A549 (cell line): ENCODE measurements around the gene NAV2.

Source experiments
- CTCF ChIP-seq: fragments of >200 bp; sonication (Bioruptor Twin); formaldehyde crosslinking; IDR thresholded peaks from 3 replicates; pipeline ENCODE4 v1.5.1; 2016
- ESRRA ChIP-seq: fragments of 150-350 bp; IDR thresholded peaks from 2 replicates; pipeline ENCODE4 v1.6.1; 2014; ENCODE audit warnings: mild to moderate bottlenecking, low read length, borderline replicate concordance
- KDM1A ChIP-seq: fragments of 200-600 bp; sonication (generic); IDR thresholded peaks from 2 replicates; pipeline ENCODE4 v1.6.1; 2016; ENCODE audit warnings: low read depth, mild to moderate bottlenecking
- POLR2A ChIP-seq: IDR thresholded peaks from 2 replicates; pipeline ENCODE4 v1.6.1; 2012; ENCODE audit warnings: mild to moderate bottlenecking, low read length
- RFX5 ChIP-seq: fragments of 450-650 bp; IDR thresholded peaks from 2 replicates; pipeline ENCODE4 v1.7.1; 2014; ENCODE audit warnings: antibody characterized with exemption, mild to moderate bottlenecking, moderate library complexity
- TF ChIP-seq, protein P1 (sequence below): fragments of 150-350 bp; IDR thresholded peaks from 2 replicates; pipeline ENCODE4 v1.6.1; 2014; ENCODE audit warnings: low read depth, mild to moderate bottlenecking, low read length

DNA sequence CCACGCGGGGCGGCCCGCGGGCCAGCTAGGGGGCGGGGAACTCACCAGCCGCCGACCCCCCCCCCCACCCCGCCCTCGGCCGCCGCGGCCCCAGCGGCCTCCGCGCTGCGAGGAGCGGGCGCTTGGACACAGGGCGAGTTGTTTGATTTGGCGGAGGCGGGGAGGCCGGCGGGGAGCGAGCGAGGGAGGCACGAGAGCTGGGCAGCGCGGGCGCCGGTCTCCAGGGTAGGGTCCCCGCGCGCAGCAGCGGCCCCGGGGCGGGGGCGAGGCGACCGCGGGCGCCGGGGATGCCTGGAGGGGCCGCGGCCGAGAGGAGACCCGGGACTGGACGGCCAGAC is 64.4 kb downstream of the NAV2 start:
- TF ChIP-seq CTCF (no peak), POLR2A (no peak), KDM1A (no peak), RFX5 (no peak), ESRRA (no peak)
- TF ChIP-seq, protein P1, sequence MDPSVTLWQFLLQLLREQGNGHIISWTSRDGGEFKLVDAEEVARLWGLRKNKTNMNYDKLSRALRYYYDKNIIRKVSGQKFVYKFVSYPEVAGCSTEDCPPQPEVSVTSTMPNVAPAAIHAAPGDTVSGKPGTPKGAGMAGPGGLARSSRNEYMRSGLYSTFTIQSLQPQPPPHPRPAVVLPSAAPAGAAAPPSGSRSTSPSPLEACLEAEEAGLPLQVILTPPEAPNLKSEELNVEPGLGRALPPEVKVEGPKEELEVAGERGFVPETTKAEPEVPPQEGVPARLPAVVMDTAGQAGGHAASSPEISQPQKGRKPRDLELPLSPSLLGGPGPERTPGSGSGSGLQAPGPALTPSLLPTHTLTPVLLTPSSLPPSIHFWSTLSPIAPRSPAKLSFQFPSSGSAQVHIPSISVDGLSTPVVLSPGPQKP, result no peak
